Lower leg skin (tissue), 4 donors: ENCODE results near the gene JMJD7. TPM values are rescaled to one million over a fixed set of nuclear protein-coding genes. Genes with fewer than 3 reads are reported as not detected.
A peak's percentile ranks its signal among the peaks of the same experiment; 100 is the strongest.

Source experiments
- DNase-seq, 2 donors: peaks; one replicate each; pipeline ENCODE4 v3.0.0-alpha.2; 2019; ENCODE audit warnings: low spot score in 2 of 2
- H3K4me3 ChIP-seq: fragments of 200-600 bp; sonication (generic); 2 replicates; pipeline ENCODE4 v1.5.1; 2017; ENCODE audit warnings: mild to moderate bottlenecking, low read depth; ENCODE audit not compliant: poor library complexity, severe bottlenecking
- CTCF ChIP-seq, 3 donors: fragments of 450-650 bp; IDR thresholded peaks; one replicate each; pipeline ENCODE4 v1.5.1; 2016; ENCODE audit warnings: antibody characterized with exemption in 3 of 3, mild to moderate bottlenecking in 3 of 3, moderate library complexity in 2 of 3
- POLR2A ChIP-seq, 2 donors: fragments of 450-650 bp; IDR thresholded peaks; one replicate each; pipeline ENCODE4 v1.6.1; 2016 to 2017; ENCODE audit warnings: antibody characterized with exemption in 2 of 2, mild to moderate bottlenecking in 1 of 2, moderate library complexity in 1 of 2
- WGBS, 2 donors: methylation state at CpG; one replicate each; pipeline ENCODE4 v1.1.5; 2018; 5-methylcytosine and 5-hydroxymethylcytosine counted together
- intact Hi-C: fragments of 100-400 bp; cut with DNase I; formaldehyde crosslinking; loops from one replicate; pipeline ENCODE4 v1.15.0; 2023; ENCODE audit warnings: low total_unique reads
- total RNA-seq, 4 donors: library from RNA; depleted of rRNA; stranded (reverse); fragments of >200 nt; gene quantifications; one replicate each; pipeline ENCODE4 v1.1.0, GENCODE V29; 2016

Gene JMJD7
- total RNA-seq, 4 donors from 2014 or later: 40.7 to 61.6 (median 47.1) TPM

- no peak overlapping the region for H3K4me3 ChIP-seq
- WGBS, 2 donors: 49 to 53% methylated on average over 8 to 10 of the region's 10 CpGs
- DNase-seq: no peak
- intact Hi-C loops: loop anchor here (5.0 kb wide), 1 partner anchor 1114 kb away; no protein-coding TSS in a partner anchor
- TF ChIP-seq CTCF (IDR thresholded peaks at IDR 0.05) (no peak), POLR2A (IDR thresholded peaks at IDR 0.05) (no peak)
Observed at GRCh38 chr15:41806291-41807181, 21.4 kb upstream of the JMJD7 start.

- intact Hi-C loops: loop anchor here (5.0 kb wide), 1 partner anchor 1117 kb away; no protein-coding TSS in a partner anchor
- 71 to 78% methylated on average over 2 of the region's 2 CpGs for WGBS, 2 donors
- TF ChIP-seq CTCF (IDR thresholded peaks at IDR 0.05) (no peak), POLR2A (IDR thresholded peaks at IDR 0.05) (no peak)
Observed at GRCh38 chr15:41809121-41809520, 18.8 kb upstream of the JMJD7 start.

GRCh38 chr15:41809526-41810220 is 18.2 kb upstream of the JMJD7 start:
- WGBS, 2 donors: 52 to 56% methylated on average over 12 of the region's 12 CpGs
- intact Hi-C loops: loop anchor here (5.0 kb wide), 2 partner anchors 37 to 1117 kb away; partner anchors contain the start of gene MAPKBP1
- no peak for TF ChIP-seq CTCF (IDR thresholded peaks at IDR 0.05)
- TF ChIP-seq POLR2A (IDR thresholded peaks at IDR 0.05): no peak
- no peak overlapping the region for H3K4me3 ChIP-seq
- DNase-seq: no peak

More at GRCh38 chr15:41809121-41809520, 18.8 kb upstream of the JMJD7 start:
- no peak overlapping the region for H3K4me3 ChIP-seq
- no peak for DNase-seq

GRCh38 chr15:41810651-41811431 is 17.1 kb upstream of the JMJD7 start:
- no peak overlapping the region for H3K4me3 ChIP-seq
- no peak for DNase-seq
- WGBS, 2 donors: 86 to 90% methylated on average over 5 of the region's 5 CpGs
- TF ChIP-seq CTCF (IDR thresholded peaks at IDR 0.05): no peak
- no peak for TF ChIP-seq POLR2A (IDR thresholded peaks at IDR 0.05)
- intact Hi-C loops: loop anchor here (5.0 kb wide), 1 partner anchor 39 kb away; the partner anchor contains the start of gene MAPKBP1

GRCh38 chr15:41811432-41812195 is 16.3 kb upstream of the JMJD7 start:
- intact Hi-C loops: loop anchor here (5.0 kb wide), 1 partner anchor 39 kb away; the partner anchor contains the start of gene MAPKBP1
- TF ChIP-seq POLR2A (IDR thresholded peaks at IDR 0.05) (no peak), CTCF (IDR thresholded peaks at IDR 0.05) (peak in 1 of 3 donors; percentile 67)
- no peak overlapping the region for H3K4me3 ChIP-seq
- 48 to 53% methylated on average over 18 of the region's 18 CpGs for WGBS, 2 donors
- peak; percentile 84 to 97 for DNase-seq
